BE2C (cell line): ENCODE results near the gene FOSL1. TPM values are rescaled to one million over a fixed set of nuclear protein-coding genes. Genes with fewer than 3 reads are reported as not detected.
A peak's percentile ranks its signal among the peaks of the same experiment; 100 is the strongest.

ENCODE experiments used
- DNase-seq: peaks from one replicate; pipeline ENCODE4 v3.0.0-alpha.2; 2020
- H3K27me3 ChIP-seq: fragments of 250-450 bp; sonication (Bioruptor Pico); 2 replicates; pipeline ENCODE4 v1.5.1; 2020; ENCODE audit warnings: mild to moderate bottlenecking
- H3K36me3 ChIP-seq: fragments of 250-450 bp; sonication (Bioruptor Pico); 2 replicates; pipeline ENCODE4 v1.5.1; 2020; ENCODE audit warnings: mild to moderate bottlenecking
- H3K4me1 ChIP-seq: fragments of 250-450 bp; sonication (Bioruptor Pico); 2 replicates; pipeline ENCODE4 v1.5.1; 2020
- H3K4me3 ChIP-seq: 2 replicates; pipeline ENCODE4 v1.5.1; 2011; ENCODE audit warnings: low read depth, low read length
- H3K9me3 ChIP-seq: fragments of 250-450 bp; sonication (Bioruptor Pico); 2 replicates; pipeline ENCODE4 v1.5.1; 2020
- polyA plus RNA-seq: library from polyadenylated mRNA; unstranded; fragments of >200 nt; gene quantifications from one replicate; pipeline ENCODE4 v1.2.1, GENCODE V29; 2012; ENCODE audit warnings: low read depth, missing spikeins; ENCODE audit not compliant: insufficient read length, insufficient read depth
- TF ChIP-seq, protein P1 (sequence below): IDR thresholded peaks from 2 replicates; pipeline ENCODE4 v1.5.1; 2012; ENCODE audit warnings: mild to moderate bottlenecking, low read depth, low read length

FOSL1 gene
- polyA plus RNA-seq, result not detected

DNA sequence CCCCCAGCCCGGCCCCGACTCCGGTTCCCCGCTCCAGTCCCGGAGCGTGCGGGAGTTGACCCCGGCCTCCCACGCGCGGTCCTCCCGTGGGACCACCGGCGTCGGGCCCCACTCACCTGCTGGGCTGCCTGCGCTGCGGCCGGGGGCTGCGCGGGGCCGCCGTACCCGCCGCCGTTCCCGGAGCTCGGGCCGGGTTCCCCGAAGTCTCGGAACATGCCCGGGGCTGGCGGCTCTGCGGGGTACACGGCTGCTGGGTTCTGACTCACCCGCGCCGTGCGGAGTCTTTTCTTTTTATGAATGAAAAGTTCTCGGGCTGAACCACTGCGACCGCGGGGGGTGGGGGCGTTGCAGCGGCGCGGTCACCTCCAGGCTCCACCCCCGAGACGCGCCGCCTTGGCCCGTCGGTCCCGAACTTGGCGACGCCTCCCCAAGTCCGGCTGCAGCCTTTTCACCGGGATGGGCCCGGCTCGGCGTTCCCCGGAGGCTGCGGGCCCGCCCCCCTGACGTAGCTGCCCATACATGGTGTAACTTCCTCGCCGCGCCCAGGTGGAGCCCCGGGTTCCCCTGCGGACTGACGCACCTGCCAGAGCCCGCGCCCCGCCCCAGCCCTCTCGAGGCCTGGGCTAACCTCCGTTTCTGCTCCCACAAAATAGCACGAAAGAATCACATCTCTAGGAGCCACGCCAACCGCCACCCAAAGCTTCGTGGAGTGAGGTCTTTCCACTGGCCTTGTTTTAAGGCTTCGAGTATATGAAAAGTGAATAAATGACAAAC lies at the start of gene FOSL1:
TSS of gene FOSL1 (minus strand) at position 264 of the 774 bp plus-strand sequence. CDS start at position 215, 49 bp downstream.
- Histone ChIP-seq H3K4me3 (peak within 1 kb of the TSS; percentile 25), H3K36me3 (no peaks in the 10 kb centered on the region), H3K27me3 (peaks cover 56% of the 10 kb centered on the region), H3K9me3 (no peaks in the 10 kb centered on the region; the same call in 1 of the 2 replicates), H3K4me1 (no peaks in the 10 kb centered on the region)
- TF ChIP-seq, protein P1, sequence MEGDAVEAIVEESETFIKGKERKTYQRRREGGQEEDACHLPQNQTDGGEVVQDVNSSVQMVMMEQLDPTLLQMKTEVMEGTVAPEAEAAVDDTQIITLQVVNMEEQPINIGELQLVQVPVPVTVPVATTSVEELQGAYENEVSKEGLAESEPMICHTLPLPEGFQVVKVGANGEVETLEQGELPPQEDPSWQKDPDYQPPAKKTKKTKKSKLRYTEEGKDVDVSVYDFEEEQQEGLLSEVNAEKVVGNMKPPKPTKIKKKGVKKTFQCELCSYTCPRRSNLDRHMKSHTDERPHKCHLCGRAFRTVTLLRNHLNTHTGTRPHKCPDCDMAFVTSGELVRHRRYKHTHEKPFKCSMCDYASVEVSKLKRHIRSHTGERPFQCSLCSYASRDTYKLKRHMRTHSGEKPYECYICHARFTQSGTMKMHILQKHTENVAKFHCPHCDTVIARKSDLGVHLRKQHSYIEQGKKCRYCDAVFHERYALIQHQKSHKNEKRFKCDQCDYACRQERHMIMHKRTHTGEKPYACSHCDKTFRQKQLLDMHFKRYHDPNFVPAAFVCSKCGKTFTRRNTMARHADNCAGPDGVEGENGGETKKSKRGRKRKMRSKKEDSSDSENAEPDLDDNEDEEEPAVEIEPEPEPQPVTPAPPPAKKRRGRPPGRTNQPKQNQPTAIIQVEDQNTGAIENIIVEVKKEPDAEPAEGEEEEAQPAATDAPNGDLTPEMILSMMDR, result no peak
- DNase-seq, result no peak

DNA sequence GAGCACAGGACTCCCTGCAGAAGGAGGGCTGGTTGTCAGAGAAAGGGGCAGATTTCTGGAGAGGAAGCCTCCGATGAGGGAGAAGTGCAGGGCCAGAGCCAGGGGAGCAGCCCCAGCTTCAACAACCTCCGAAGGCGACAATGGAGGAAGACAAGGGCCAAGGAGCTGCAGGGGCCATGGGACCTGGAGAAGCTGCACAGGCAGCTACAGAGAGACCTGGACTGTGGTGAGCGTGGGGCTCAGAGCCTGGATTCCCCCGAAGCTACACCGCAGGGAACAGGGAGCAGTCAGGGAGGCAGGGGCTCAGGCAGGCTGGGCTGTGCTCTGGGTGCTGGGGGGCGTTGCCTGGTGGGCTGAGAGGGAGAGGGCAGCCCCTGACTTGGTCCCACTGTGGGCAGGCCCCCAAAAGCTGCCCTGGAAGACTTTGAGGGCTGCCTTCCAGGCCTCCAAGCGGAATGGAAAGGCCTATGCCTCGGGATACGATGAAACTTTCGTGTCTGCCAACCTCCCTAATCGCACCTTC lies 47.5 kb upstream of the FOSL1 start:
- TF ChIP-seq, protein P1, result no peak
- H3K36me3 ChIP-seq, result no peaks in the 10 kb centered on the region
- no peak overlapping the region for H3K4me3 ChIP-seq
- H3K27me3 ChIP-seq, result no peaks in the 10 kb centered on the region; the same call in 1 of the 2 replicates
- no peaks in the 10 kb centered on the region for H3K9me3 ChIP-seq
- H3K4me1 ChIP-seq, result no peaks in the 10 kb centered on the region
- DNase-seq, result no peak

DNA sequence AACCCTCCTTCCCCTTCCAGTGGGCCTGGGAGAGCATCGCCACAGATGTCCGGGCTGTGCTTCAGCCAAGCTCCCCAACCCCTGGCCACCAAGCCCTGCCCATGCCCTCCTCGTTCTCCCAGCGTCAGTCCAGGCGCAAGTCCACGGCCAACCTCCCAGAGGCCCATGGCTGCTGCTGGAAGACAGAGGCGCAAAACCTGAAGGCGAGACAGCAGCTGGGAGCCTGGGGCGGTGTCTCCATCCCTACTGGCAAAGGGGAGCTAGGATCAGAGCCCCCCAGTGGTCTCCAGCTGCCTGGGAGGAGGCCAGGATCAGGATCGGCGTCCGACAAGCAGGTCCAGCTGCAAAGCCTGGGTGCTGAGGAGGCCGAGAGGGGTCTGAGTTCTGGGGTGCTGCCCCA lies 46.9 kb upstream of the FOSL1 start:
- TF ChIP-seq, protein P1, result no peak
- H3K9me3 ChIP-seq, result no peaks in the 10 kb centered on the region
- no peaks in the 10 kb centered on the region for H3K36me3 ChIP-seq
- no peaks in the 10 kb centered on the region; the same call in 1 of the 2 replicates for H3K27me3 ChIP-seq
- H3K4me1 ChIP-seq, result no peaks in the 10 kb centered on the region
- no peak overlapping the region for H3K4me3 ChIP-seq
- DNase-seq, result no peak

DNA sequence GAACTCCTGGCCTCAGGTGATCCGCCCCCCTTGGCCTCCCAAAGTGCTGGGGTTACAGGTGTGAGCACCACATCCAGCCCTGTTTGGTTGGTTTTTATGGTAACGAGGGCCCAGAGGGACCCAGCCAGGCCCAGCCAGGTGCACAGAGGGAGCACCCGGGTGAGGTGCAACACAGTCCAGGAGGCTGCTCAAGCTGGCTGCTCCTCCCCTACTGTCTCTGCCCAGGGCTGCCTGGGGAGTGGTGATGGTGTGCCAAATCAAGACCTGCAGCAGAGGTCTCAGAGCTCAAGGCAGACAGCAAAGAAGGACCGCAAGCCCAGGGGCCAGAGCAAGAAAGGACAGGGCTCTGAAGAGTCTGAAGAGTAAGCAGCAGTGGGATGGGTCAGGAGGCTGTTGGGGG lies 46.5 kb upstream of the FOSL1 start:
- Histone ChIP-seq H3K4me1 (no peaks in the 10 kb centered on the region), H3K4me3 (no peak overlapping the region), H3K9me3 (no peaks in the 10 kb centered on the region), H3K36me3 (no peaks in the 10 kb centered on the region), H3K27me3 (no peaks in the 10 kb centered on the region)
- no peak for DNase-seq
- TF ChIP-seq, protein P1, result no peak

DNA sequence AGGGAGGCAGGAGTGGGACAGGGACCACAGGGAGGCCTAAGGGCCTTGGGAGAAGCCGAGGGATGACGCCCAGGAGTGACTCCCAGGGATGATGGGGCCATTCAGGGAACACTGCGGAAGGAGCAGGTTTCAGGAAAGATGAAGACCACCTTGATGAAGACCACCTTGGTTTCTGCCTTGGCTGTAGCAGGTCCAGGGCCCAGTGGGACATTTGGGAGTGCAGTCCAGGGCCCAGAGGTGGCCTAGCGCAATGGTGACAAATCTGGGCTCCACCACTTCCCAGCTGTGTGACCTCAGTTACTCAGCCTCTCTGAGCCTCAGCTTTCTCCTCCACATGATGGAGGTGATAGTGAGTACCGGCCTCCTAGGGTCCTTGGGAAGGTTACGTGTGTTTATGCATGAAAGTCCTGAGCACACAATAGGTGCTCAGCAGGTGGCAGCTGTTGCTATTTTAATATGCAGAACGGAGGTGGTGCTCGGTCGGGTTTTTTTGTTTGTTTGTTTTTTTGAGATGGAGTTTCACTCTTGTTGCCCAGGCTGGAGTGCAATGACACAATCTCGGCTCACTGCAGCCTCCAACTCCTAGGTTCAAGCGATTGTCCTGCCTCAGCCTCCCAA lies 45.9 kb upstream of the FOSL1 start:
- H3K36me3 ChIP-seq, result no peaks in the 10 kb centered on the region
- DNase-seq, result no peak
- H3K9me3 ChIP-seq, result no peaks in the 10 kb centered on the region
- TF ChIP-seq, protein P1, result no peak
- no peaks in the 10 kb centered on the region for H3K4me1 ChIP-seq
- H3K27me3 ChIP-seq, result no peaks in the 10 kb centered on the region
- H3K4me3 ChIP-seq, result no peak overlapping the region

DNA sequence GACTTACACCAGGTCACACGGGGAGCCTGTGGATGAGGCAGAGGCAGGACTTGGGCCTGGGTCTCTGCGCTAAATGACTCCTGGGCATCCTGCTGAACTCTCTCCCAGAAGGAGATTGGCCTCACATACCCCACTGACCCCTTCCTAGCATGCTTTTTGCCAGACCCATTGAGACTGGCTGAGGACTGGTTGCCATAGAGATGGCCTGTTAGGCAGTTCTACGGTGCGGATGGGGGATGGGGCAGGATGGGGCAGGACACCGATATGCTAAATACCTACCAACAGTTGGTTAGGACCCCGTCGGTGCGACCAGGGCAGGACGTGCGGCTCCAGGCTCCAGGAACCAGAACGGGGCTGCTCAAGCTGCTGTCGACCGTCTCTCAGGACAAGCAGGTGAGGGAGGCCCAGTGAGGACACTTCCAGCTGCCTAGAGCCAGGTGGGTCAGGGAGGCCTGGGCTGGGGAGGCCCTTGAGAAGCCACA lies 45.3 kb upstream of the FOSL1 start, which contains the start of gene TSGA10IP:
TSS of gene TSGA10IP (plus strand) at position 51 of the 482 bp plus-strand sequence. CDS start at position 247, 196 bp downstream.
- H3K9me3 ChIP-seq, result no peaks in the 10 kb centered on the region
- no peak for DNase-seq
- H3K4me3 ChIP-seq, result no peak within 1 kb of the TSS
- no peaks in the 10 kb centered on the region for H3K27me3 ChIP-seq
- TF ChIP-seq, protein P1, result no peak
- no peaks in the 10 kb centered on the region for H3K4me1 ChIP-seq
- H3K36me3 ChIP-seq, result no peaks in the 10 kb centered on the region
